ENCODE data around the gene IL16.

The IL16 gene

DNA sequence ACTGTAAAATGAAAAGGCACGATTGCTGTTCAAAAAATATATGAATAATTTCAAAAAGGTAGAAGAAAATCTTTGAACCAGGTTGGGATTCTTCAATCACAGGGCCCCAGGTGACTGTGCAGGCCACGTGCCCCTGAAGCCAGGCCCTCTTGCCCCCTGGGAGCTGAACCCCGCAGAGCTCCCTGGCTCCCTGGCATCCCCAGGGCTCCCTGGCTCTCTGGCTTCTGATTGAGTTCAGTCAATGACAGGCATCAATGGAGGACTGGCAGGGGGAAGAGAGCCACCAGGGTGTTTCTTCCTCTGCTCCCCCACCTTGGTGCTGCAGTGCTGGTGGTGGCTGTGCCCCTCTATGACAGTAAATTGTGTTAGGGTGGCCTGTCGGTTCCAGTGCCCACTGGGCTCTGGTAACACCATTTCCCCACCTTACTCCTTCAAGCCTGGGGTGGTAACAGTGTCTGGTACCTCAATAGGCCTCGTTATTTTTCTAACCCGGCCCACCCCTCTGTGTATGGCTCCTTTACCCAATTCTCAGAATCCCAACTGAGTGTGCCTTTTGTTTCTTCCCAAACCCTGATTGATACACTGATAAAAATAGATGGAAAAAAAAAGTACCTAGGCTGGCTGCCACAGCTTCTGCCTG lies 64.6 kb downstream of the IL16 start:
- H3K79me2 ChIP-seq (ENCODE audit: insufficient read depth, low read depth), result no peaks in the 10 kb centered on the region
- no peak overlapping the region for H3K4me2 ChIP-seq
- no peak overlapping the region for H2AFZ ChIP-seq (ENCODE audit: low read depth)
- H4K20me1 ChIP-seq (ENCODE audit: insufficient read depth), result no peaks in the 10 kb centered on the region
- TF ChIP-seq, protein P1, sequence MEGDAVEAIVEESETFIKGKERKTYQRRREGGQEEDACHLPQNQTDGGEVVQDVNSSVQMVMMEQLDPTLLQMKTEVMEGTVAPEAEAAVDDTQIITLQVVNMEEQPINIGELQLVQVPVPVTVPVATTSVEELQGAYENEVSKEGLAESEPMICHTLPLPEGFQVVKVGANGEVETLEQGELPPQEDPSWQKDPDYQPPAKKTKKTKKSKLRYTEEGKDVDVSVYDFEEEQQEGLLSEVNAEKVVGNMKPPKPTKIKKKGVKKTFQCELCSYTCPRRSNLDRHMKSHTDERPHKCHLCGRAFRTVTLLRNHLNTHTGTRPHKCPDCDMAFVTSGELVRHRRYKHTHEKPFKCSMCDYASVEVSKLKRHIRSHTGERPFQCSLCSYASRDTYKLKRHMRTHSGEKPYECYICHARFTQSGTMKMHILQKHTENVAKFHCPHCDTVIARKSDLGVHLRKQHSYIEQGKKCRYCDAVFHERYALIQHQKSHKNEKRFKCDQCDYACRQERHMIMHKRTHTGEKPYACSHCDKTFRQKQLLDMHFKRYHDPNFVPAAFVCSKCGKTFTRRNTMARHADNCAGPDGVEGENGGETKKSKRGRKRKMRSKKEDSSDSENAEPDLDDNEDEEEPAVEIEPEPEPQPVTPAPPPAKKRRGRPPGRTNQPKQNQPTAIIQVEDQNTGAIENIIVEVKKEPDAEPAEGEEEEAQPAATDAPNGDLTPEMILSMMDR (conservative IDR thresholded peaks at IDR 0.05; ENCODE audit: low read depth, low read length), result no peak
- H3K36me3 ChIP-seq (ENCODE audit: insufficient read depth), result no peaks in the 10 kb centered on the region
- no peak overlapping the region for H3K9ac ChIP-seq
- no peaks in the 10 kb centered on the region for H3K27me3 ChIP-seq (ENCODE audit: insufficient read depth, low read depth)
- peaks cover 14% of the 10 kb centered on the region for H3K4me1 ChIP-seq (ENCODE audit: low read depth, poor library complexity, severe bottlenecking)
- H3K4me3 ChIP-seq (IDR thresholded peaks at IDR 0.05; ENCODE audit: insufficient read depth, low read depth, low read length), result no peak overlapping the region
- no peak overlapping the region for H3K27ac ChIP-seq

GRCh38 chr15:81263477-81263876 lies 66.8 kb downstream of the IL16 start:
- peaks cover 18% of the 10 kb centered on the region for H3K4me1 ChIP-seq (ENCODE audit: low read depth, poor library complexity, severe bottlenecking)
- no peaks in the 10 kb centered on the region for H3K79me2 ChIP-seq (ENCODE audit: insufficient read depth, low read depth)
- no peak overlapping the region for H2AFZ ChIP-seq (ENCODE audit: low read depth)
- H3K4me2 ChIP-seq, result no peak overlapping the region
- H3K36me3 ChIP-seq (ENCODE audit: insufficient read depth), result no peaks in the 10 kb centered on the region
- no peak overlapping the region for H3K9ac ChIP-seq
- TF ChIP-seq, protein P1 (conservative IDR thresholded peaks at IDR 0.05; ENCODE audit: low read depth, low read length), result no peak
- H4K20me1 ChIP-seq (ENCODE audit: insufficient read depth), result no peaks in the 10 kb centered on the region
- H3K27me3 ChIP-seq (ENCODE audit: insufficient read depth, low read depth), result no peaks in the 10 kb centered on the region
- no peak overlapping the region for H3K27ac ChIP-seq
- H3K4me3 ChIP-seq (IDR thresholded peaks at IDR 0.05; ENCODE audit: insufficient read depth, low read depth, low read length), result no peak overlapping the region

- TF ChIP-seq, protein P1 (conservative IDR thresholded peaks at IDR 0.05; ENCODE audit: low read depth, low read length), result no peak
- no peak overlapping the region for H3K27ac ChIP-seq
- no peak overlapping the region for H3K9ac ChIP-seq
- no peaks in the 10 kb centered on the region for H4K20me1 ChIP-seq (ENCODE audit: insufficient read depth)
- H3K4me3 ChIP-seq (IDR thresholded peaks at IDR 0.05; ENCODE audit: insufficient read depth, low read depth, low read length), result no peak overlapping the region
- H2AFZ ChIP-seq (ENCODE audit: low read depth), result no peak overlapping the region; the same call in 1 of the 2 replicates
- H3K79me2 ChIP-seq (ENCODE audit: insufficient read depth, low read depth), result no peaks in the 10 kb centered on the region
- no peaks in the 10 kb centered on the region for H3K36me3 ChIP-seq (ENCODE audit: insufficient read depth)
- H3K27me3 ChIP-seq (ENCODE audit: insufficient read depth, low read depth), result no peaks in the 10 kb centered on the region
- H3K4me1 ChIP-seq (ENCODE audit: low read depth, poor library complexity, severe bottlenecking), result peaks cover 18% of the 10 kb centered on the region
- no peak overlapping the region for H3K4me2 ChIP-seq
Measured at GRCh38 chr15:81264072-81264857, 67.6 kb downstream of the IL16 start.

GRCh38 chr15:81265256-81265943 lies 68.7 kb downstream of the IL16 start:
- peaks cover 18% of the 10 kb centered on the region for H3K4me1 ChIP-seq (ENCODE audit: low read depth, poor library complexity, severe bottlenecking)
- no peaks in the 10 kb centered on the region for H3K79me2 ChIP-seq (ENCODE audit: insufficient read depth, low read depth)
- H3K36me3 ChIP-seq (ENCODE audit: insufficient read depth), result no peaks in the 10 kb centered on the region
- H3K27ac ChIP-seq, result peak overlapping the region; percentile 64
- no peaks in the 10 kb centered on the region for H3K27me3 ChIP-seq (ENCODE audit: insufficient read depth, low read depth)
- no peaks in the 10 kb centered on the region for H4K20me1 ChIP-seq (ENCODE audit: insufficient read depth)
- TF ChIP-seq, protein P1 (conservative IDR thresholded peaks at IDR 0.05; ENCODE audit: low read depth, low read length), result no peak
- H3K4me3 ChIP-seq (IDR thresholded peaks at IDR 0.05; ENCODE audit: insufficient read depth, low read depth, low read length), result no peak overlapping the region
- peak overlapping the region; percentile 97 for H2AFZ ChIP-seq (ENCODE audit: low read depth)
- H3K9ac ChIP-seq, result peak overlapping the region; percentile 72; the same call in 1 of the 2 replicates
- H3K4me2 ChIP-seq, result peak overlapping the region; percentile 88
